NB4 (cell line): ENCODE measurements around the gene GPC1.

ENCODE experiments used
- DNase-seq: peaks from one replicate; pipeline ENCODE4 v3.0.0; 2010; ENCODE audit warnings: low read depth
- H3K4me3 ChIP-seq: one replicate; pipeline ENCODE4 v1.5.1; 2011; ENCODE audit warnings: mild to moderate bottlenecking, low read depth, low read length, moderate library complexity
- CTCF ChIP-seq: IDR thresholded peaks from one replicate; pipeline ENCODE4 v1.5.1; 2012; ENCODE audit warnings: low read depth, low read length
- MAX ChIP-seq: IDR thresholded peaks from 2 replicates; pipeline ENCODE4 v1.6.1; 2011; ENCODE audit warnings: low read depth, low read length
- MYC ChIP-seq: IDR thresholded peaks from 2 replicates; pipeline ENCODE4 v1.6.1; 2011; ENCODE audit warnings: low read depth, low read length
- POLR2A ChIP-seq: IDR thresholded peaks from 2 replicates; pipeline ENCODE4 v1.6.1; 2011; ENCODE audit warnings: mild to moderate bottlenecking; ENCODE audit not compliant: insufficient read length; ENCODE audit errors: extremely low read depth

GPC1 gene

GRCh38 chr2:240396623-240397541, 38.6 kb upstream of the GPC1 start:
- no peak for DNase-seq
- TF ChIP-seq MAX (no peak), MYC (no peak), POLR2A (no peak), CTCF (no peak)
- no peak overlapping the region for H3K4me3 ChIP-seq

- H3K4me3 ChIP-seq = no peak overlapping the region
- no peak for TF ChIP-seq POLR2A
- TF ChIP-seq MYC = no peak
- no peak for TF ChIP-seq CTCF
- TF ChIP-seq MAX = no peak
- no peak for DNase-seq
Observed at GRCh38 chr2:240397542-240397916, 37.9 kb upstream of the GPC1 start.

- H3K4me3 ChIP-seq = no peak overlapping the region
- no peak for DNase-seq
- TF ChIP-seq MAX (no peak), MYC (no peak), CTCF (no peak), POLR2A (no peak)
Observed at GRCh38 chr2:240397924-240398645, 37.4 kb upstream of the GPC1 start.

- H3K4me3 ChIP-seq = no peak overlapping the region
- TF ChIP-seq MYC (no peak), MAX (no peak), POLR2A (no peak), CTCF (no peak)
- no peak for DNase-seq
Observed at GRCh38 chr2:240398661-240399267, 36.7 kb upstream of the GPC1 start.

GRCh38 chr2:240399419-240400324, 35.8 kb upstream of the GPC1 start:
- DNase-seq = no peak
- H3K4me3 ChIP-seq = no peak overlapping the region
- TF ChIP-seq CTCF (no peak), MYC (no peak), POLR2A (no peak), MAX (no peak)
